K562 (cell line): Measurements from ENCODE around the gene TMEM107. TPM values are rescaled to one million over a fixed set of nuclear protein-coding genes. Genes with fewer than 3 reads are reported as not detected.

ENCODE experiments used
- ATAC-seq: fragments of 200-7000 bp; cut with Tn5 transposase; 3 replicates; pipeline ENCODE4 v1.9.1; 2020; ENCODE audit warnings: moderate library complexity
- BruUV-seq: library from RNA; stranded (reverse); fragments of 400-500 nt; replicated peaks from 2 replicates; lab custom pipeline; 2021; lab: Mats Ljungman, UMichigan
- CTCF ChIA-PET: fragments of 300-600 bp; formaldehyde crosslinking; extraction: SDS; loops from one replicate; lab custom pipeline; 2021; ENCODE audit warnings: low intra/inter-chr PET ratio; lab: Yijun Ruan, JAX
- POLR2A ChIA-PET: fragments of 300-600, 350-650 bp; sonication (Branson Sonifier 250); formaldehyde crosslinking; extraction: SDS; loops from one replicate; lab custom pipeline; 2021; ENCODE audit warnings: antibody characterized with exemption, inconsistent platforms; lab: Yijun Ruan, JAX
- DNase-seq, 4 experiments: peaks; one replicate each; pipeline versions ENCODE4 v3.0.0 to v3.0.0-alpha.2; 2011 to 2018; ENCODE audit warnings: low spot score in 3 of 4, mixed read lengths in 3 of 4; ENCODE audit errors: extremely low read depth in 1 of 4
- FAIRE-seq: peaks from 2 replicates; lab custom pipeline; 2011; peaks lifted over from hg19 to GRCh38; lab: Jason Lieb, UNC
- H2AFZ ChIP-seq: 2 replicates; pipeline ENCODE4 v1.6.0; 2011; ENCODE audit warnings: low read depth, low read length, control low read depth, inconsistent platforms
- H3K27ac ChIP-seq: fragments of 200-600 bp; 3 replicates; pipeline ENCODE4 v1.8.0; 2011; ENCODE audit warnings: low read depth, mild to moderate bottlenecking, control low read depth, inconsistent platforms, low read length, moderate library complexity, mixed read lengths; ENCODE audit errors: extremely low read depth
- H3K27me3 ChIP-seq, 2 experiments: fragments of 300-600 bp in 1 of 2; 2 replicates in 1 of 2; 3 replicates in 1 of 2; pipeline versions ENCODE4 v1.6.0 to v1.8.0; 2011; ENCODE audit warnings: inconsistent platforms in 2 of 2, low read length in 2 of 2, mild to moderate bottlenecking in 1 of 2, mixed read lengths in 1 of 2, moderate library complexity in 1 of 2; ENCODE audit not compliant: control insufficient read depth in 2 of 2, insufficient read depth in 2 of 2
- H3K36me3 ChIP-seq: fragments of 300-600 bp; 3 replicates; pipeline ENCODE4 v1.8.0; 2011; ENCODE audit warnings: mild to moderate bottlenecking, low read length, inconsistent platforms; ENCODE audit not compliant: control insufficient read depth, insufficient read depth
- H3K4me1 ChIP-seq, 2 experiments: fragments of 200-600 bp in 1 of 2; replicated peaks in 1 of 2; 2 replicates in 1 of 2; 3 replicates in 1 of 2; pipeline versions ENCODE4 v1.5.1 to v1.8.0; 2011; ENCODE audit warnings: inconsistent platforms in 2 of 2, low read length in 2 of 2, mild to moderate bottlenecking in 1 of 2, mixed read lengths in 1 of 2, moderate library complexity in 1 of 2; ENCODE audit not compliant: control insufficient read depth in 2 of 2, insufficient read depth in 2 of 2
- H3K4me2 ChIP-seq: 2 replicates; pipeline ENCODE4 v1.6.1; 2011; ENCODE audit warnings: low read length, control low read depth, inconsistent platforms, mixed read lengths; ENCODE audit not compliant: insufficient read depth
- H3K4me3 ChIP-seq: fragments of 200-600 bp; sonication (generic), shearing (Covaris generic); 2 replicates; pipeline ENCODE4 v1.5.1; 2016; ENCODE audit warnings: control low read depth, inconsistent platforms
- H3K79me2 ChIP-seq: fragments of 200-600 bp; 3 replicates; pipeline ENCODE4 v1.8.0; 2011; ENCODE audit warnings: low read length, inconsistent platforms; ENCODE audit not compliant: control insufficient read depth, insufficient read depth
- H3K9ac ChIP-seq, 2 experiments: 2 replicates each; pipeline versions ENCODE4 v1.6.0 to v1.6.1; 2011; ENCODE audit warnings: low read depth in 2 of 2, low read length in 2 of 2, control low read depth in 1 of 2, inconsistent platforms in 1 of 2, mild to moderate bottlenecking in 1 of 2, mixed read lengths in 1 of 2; ENCODE audit not compliant: insufficient read depth in 1 of 2
- H3K9me1 ChIP-seq: one replicate; pipeline ENCODE4 v1.6.0; 2011; ENCODE audit warnings: inconsistent platforms, mild to moderate bottlenecking, low read length, moderate library complexity; ENCODE audit not compliant: control insufficient read depth, insufficient read depth
- H3K9me3 ChIP-seq: replicated peaks from 2 replicates; pipeline ENCODE4 v1.5.1; 2011; ENCODE audit warnings: low read depth, low read length, inconsistent platforms; ENCODE audit not compliant: control insufficient read depth, insufficient read depth
- H4K20me1 ChIP-seq: replicated peaks from 2 replicates; pipeline ENCODE4 v1.6.1; 2011; ENCODE audit warnings: low read length, inconsistent platforms, mixed read lengths; ENCODE audit not compliant: control insufficient read depth, insufficient read depth
- ATF1 ChIP-seq, 2 experiments: fragments of 450-650 bp in 1 of 2; IDR thresholded peaks; 2 replicates each; pipeline ENCODE4 v1.6.1; 2016; ENCODE audit warnings: missing compliant biosample characterization in 1 of 2, missing genetic modification characterization in 1 of 2
- BHLHE40 ChIP-seq: IDR thresholded peaks from 2 replicates; pipeline ENCODE4 v1.6.1; 2011; ENCODE audit warnings: low read length, improper control_type of control experiment
- DPF2 ChIP-seq: fragments of 450-650 bp; IDR thresholded peaks from 2 replicates; pipeline ENCODE4 v1.6.1; 2016
- FOXM1 ChIP-seq, 2 experiments: fragments of 450-650 bp in 1 of 2; sonication (generic) in 1 of 2; formaldehyde crosslinking in 1 of 2; IDR thresholded peaks; 2 replicates each; pipeline versions ENCODE4 v1.6.1 to v1.9.0; 2017 to 2022; ENCODE audit warnings: low read depth in 2 of 2, mild to moderate bottlenecking in 2 of 2, missing genetic modification reagents in 1 of 2, moderate library complexity in 1 of 2
- HEY1 ChIP-seq: fragments of 250-450 bp; sonication (Bioruptor Pico); IDR thresholded peaks from 2 replicates; pipeline ENCODE4 v1.5.0; 2020; ENCODE audit warnings: mild to moderate bottlenecking, moderate library complexity, borderline replicate concordance
- L3MBTL2 ChIP-seq: fragments of 450-650 bp; IDR thresholded peaks from 2 replicates; pipeline ENCODE4 v1.6.1; 2016; ENCODE audit warnings: mild to moderate bottlenecking, moderate library complexity
- MAFG ChIP-seq: fragments of 450-650 bp; conservative IDR thresholded peaks from 2 replicates; pipeline ENCODE4 v1.6.1; 2016; ENCODE audit warnings: missing genetic modification characterization, missing compliant biosample characterization
- NCOA2 ChIP-seq, 2 experiments: fragments of 450-650 bp; IDR thresholded peaks; 2 replicates each; pipeline ENCODE4 v1.6.1; 2018; ENCODE audit warnings: mild to moderate bottlenecking in 2 of 2, moderate library complexity in 1 of 2; ENCODE audit not compliant: partially characterized antibody in 2 of 2
- PRDM10 ChIP-seq: fragments of 450-650 bp; IDR thresholded peaks from 2 replicates; pipeline ENCODE4 v1.6.1; 2018; ENCODE audit not compliant: partially characterized antibody
- PRPF4 ChIP-seq: fragments of 200-400 bp; formaldehyde crosslinking; IDR thresholded peaks from one replicate; pipeline ENCODE4 v1.6.1; 2017; ENCODE audit warnings: low read length, low read depth, mild to moderate bottlenecking; ENCODE audit not compliant: insufficient read depth, poor library complexity, severe bottlenecking
- SMC3 ChIP-seq: conservative IDR thresholded peaks from 2 replicates; pipeline ENCODE4 v1.6.1; 2011; ENCODE audit warnings: low read depth, low read length, improper control_type of control experiment; ENCODE audit not compliant: insufficient read depth
- SRF ChIP-seq, 2 experiments: fragments of 250-450, 450-650 bp in 1 of 2; sonication (Bioruptor Pico) in 1 of 2; sonication (generic) in 1 of 2; formaldehyde crosslinking; IDR thresholded peaks; 2 replicates each; pipeline versions ENCODE4 v1.5.0 to v1.5.1; 2020 to 2022; ENCODE audit warnings: mild to moderate bottlenecking in 1 of 2, missing genetic modification reagents in 1 of 2
- U2AF1 ChIP-seq: fragments of 200-400 bp; formaldehyde crosslinking; optimal IDR thresholded peaks from 2 replicates; pipeline ENCODE3; 2017; ENCODE audit warnings: mild to moderate bottlenecking, low read depth, low read length, moderate library complexity
- ZNF124 ChIP-seq: sonication (generic); formaldehyde crosslinking; IDR thresholded peaks from 2 replicates; pipeline ENCODE4 v1.8.1; 2022; ENCODE audit warnings: missing genetic modification reagents
- ZNF507 ChIP-seq: conservative IDR thresholded peaks from 2 replicates; pipeline ENCODE4 v1.6.1; 2017; ENCODE audit warnings: missing genetic modification characterization, missing compliant biosample characterization
- ZSCAN29 ChIP-seq: fragments of 450-650 bp; IDR thresholded peaks from 2 replicates; pipeline ENCODE4 v1.6.1; 2017
- WGBS: fragments of 100-300 bp; shearing (Covaris generic); methylation state at CpG from one replicate; pipeline ENCODE4 v1.1.6; 2016; ENCODE audit warnings: low coverage, mixed read lengths; ENCODE audit not compliant: insufficient coverage; ENCODE audit errors: missing lambda C conversion rate; 5-methylcytosine and 5-hydroxymethylcytosine counted together
- in situ Hi-C: fragments of 300-500 bp; cut with MboI; formaldehyde crosslinking; loops from 4 replicates; pipeline ENCODE4 v1.15.0; 2018; ENCODE audit warnings: inconsistent platforms, mixed read lengths
- intact Hi-C: fragments of 100-400 bp; cut with micrococcal nuclease; formaldehyde crosslinking; loops from 2 replicates; pipeline ENCODE4 v1.14.2; 2022
- polyA plus RNA-seq, 8 experiments: library from polyadenylated mRNA; depleted of rRNA in 4 of 8; stranded (reverse) in 5 of 8; unstranded in 3 of 8; fragments of >200 nt; fragmentation: Nextera tagmentation in 2 of 8; fragmentation: Illumina TruSeq in 1 of 8; extraction: Ambion mirVana in 2 of 8; extraction: Trizol in 1 of 8; gene quantifications; 2 replicates each; pipeline versions ENCODE4 v1.2.1 to v1.2.3, GENCODE V29; 2011 to 2014; ENCODE audit warnings: inconsistent platforms in 1 of 8, missing spikeins in 1 of 8
- total RNA-seq, 7 experiments: library from RNA; depleted of rRNA in 6 of 7; stranded (reverse); fragments of >200 nt in 6 of 7; fragmentation: Illumina TruSeq in 2 of 7; extraction: Trizol in 2 of 7; gene quantifications; 2 replicates each; pipeline versions ENCODE4 v1.2.1 to v1.2.3, GENCODE V29; 2011 to 2021; ENCODE audit warnings: low replicate concordance in 1 of 7
- TF ChIP-seq, protein P1 (sequence below): sonication (generic); formaldehyde crosslinking; IDR thresholded peaks from 2 replicates; pipeline ENCODE4 v1.8.0; 2022; ENCODE audit warnings: mild to moderate bottlenecking, low read depth, missing genetic modification reagents

The TMEM107 gene
- total and polyA plus RNA-seq, 9 of the 15 experiments (the other 6 are each of a cell fraction or from before 2014, with no cell fraction given): 7.1 to 26.2 (median 16.9) TPM

DNA sequence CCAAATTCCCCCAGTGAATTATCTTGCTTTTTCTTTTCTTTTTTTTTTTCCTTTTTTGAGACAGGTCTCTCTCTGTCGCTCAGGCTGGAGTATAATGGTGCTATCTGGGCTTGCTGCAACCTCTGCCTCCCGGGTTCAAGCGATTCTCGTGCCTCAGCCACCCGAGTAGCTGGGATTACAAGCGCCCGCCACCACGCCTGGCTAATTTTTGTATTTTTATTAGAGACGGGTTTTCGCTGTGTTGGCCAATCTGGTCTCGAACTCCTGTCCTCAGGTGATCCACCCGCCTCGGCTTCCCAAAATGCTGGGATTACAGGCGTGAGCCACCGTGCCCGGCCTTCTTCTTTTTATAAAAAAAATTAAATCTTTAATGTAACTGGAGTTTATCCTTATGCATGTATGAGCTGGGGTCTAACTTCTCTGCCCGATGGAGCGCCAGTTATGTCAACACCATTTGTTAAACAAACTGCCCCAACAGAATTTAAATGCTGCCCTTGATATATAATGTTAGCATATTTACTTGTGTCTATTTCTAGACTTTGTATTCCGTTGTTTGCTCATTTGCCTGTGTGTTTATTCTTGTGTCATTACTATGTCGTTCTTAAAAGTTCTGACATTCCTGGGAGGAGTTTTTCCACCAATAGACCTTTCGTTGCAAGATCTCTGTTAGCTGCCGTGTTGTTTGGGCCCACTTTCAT lies 34.7 kb upstream of the TMEM107 start:
- CTCF ChIA-PET: no interaction called here
- H2AFZ ChIP-seq: peak overlapping the region; percentile 82
- DNase-seq: no peak
- H3K27ac ChIP-seq: peak overlapping the region; percentile 94
- H3K27me3 ChIP-seq: no peaks in the 10 kb centered on the region
- POLR2A ChIA-PET: interaction anchor here (0.8 to 6.6 kb wide), 13 partner anchors 9 to 87 kb away, joined by 3 to 89 read pairs (median 5); partner anchors contain the start of genes BORCS6, CTC1 and HES7
- peak overlapping the region; percentile 83 to 93 for H3K9ac ChIP-seq
- H3K4me1 ChIP-seq: peaks cover 17 to 24% of the 10 kb centered on the region in 2 experiments; a peak in 4 of 5 replicates
- intact Hi-C loops: loop anchor here (1.0 kb wide), 1 partner anchor 21 kb away; the partner anchor contains the start of gene BORCS6
- no peaks in the 10 kb centered on the region for H3K9me1 ChIP-seq
- H4K20me1 ChIP-seq: no peaks in the 10 kb centered on the region
- TSS peak; percentile 53 for BruUV-seq
- peak; percentile 7 for ATAC-seq
- WGBS: 27% methylated on average over 13 of the region's 22 CpGs
- H3K4me2 ChIP-seq: peak overlapping the region; percentile 95
- no peaks in the 10 kb centered on the region for H3K9me3 ChIP-seq
- in situ Hi-C loops: no loop called here
- peaks cover 32% of the 10 kb centered on the region for H3K79me2 ChIP-seq
- H3K4me3 ChIP-seq: peak overlapping the region; percentile 73
- H3K36me3 ChIP-seq: peaks cover 26% of the 10 kb centered on the region
- FAIRE-seq: no peak
- TF ChIP-seq ZNF124 (no peak), ZNF507 (tag) (0 out of 2 replicates have a peak, but pooled peaks have one; percentile 11), ATF1 (CRISPR knock-in tag; IDR thresholded peaks at IDR 0.05) (no peak), ATF1 (tag; IDR thresholded peaks at IDR 0.05) (peak; percentile 54), HEY1 (CRISPR knock-in tag) (no peak), U2AF1 (no peak), DPF2 (0 out of 2 replicates have a peak, but pooled peaks have one; percentile 24), SRF (CRISPR knock-in tag; IDR thresholded peaks at IDR 0.05) (0 out of 4 replicates have a peak, but pooled peaks of 1 of the 2 experiments have one; percentile 18), ZSCAN29 (no peak), MAFG (tag) (no peak), SMC3 (no peak), FOXM1 (IDR thresholded peaks at IDR 0.05; ENCODE audit: low read depth) (no peak), FOXM1 (CRISPR knock-in tag; IDR thresholded peaks at IDR 0.05; ENCODE audit: low read depth) (no peak), NCOA2 (IDR thresholded peaks at IDR 0.05; ENCODE audit: partially characterized antibody in 2 of 2) (no peak), BHLHE40 (no peak), PRDM10 (peak; percentile 67), L3MBTL2 (peak; percentile 37; the same call in 1 of the 2 replicates), PRPF4 (no peak)
- TF ChIP-seq, protein P1, sequence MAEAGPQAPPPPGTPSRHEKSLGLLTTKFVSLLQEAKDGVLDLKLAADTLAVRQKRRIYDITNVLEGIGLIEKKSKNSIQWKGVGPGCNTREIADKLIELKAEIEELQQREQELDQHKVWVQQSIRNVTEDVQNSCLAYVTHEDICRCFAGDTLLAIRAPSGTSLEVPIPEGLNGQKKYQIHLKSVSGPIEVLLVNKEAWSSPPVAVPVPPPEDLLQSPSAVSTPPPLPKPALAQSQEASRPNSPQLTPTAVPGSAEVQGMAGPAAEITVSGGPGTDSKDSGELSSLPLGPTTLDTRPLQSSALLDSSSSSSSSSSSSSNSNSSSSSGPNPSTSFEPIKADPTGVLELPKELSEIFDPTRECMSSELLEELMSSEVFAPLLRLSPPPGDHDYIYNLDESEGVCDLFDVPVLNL (CRISPR knock-in tag): no peak
